GM23338 (cell line): Measurements from ENCODE around the gene PLXNC1. TPM values are rescaled to one million over a fixed set of nuclear protein-coding genes. Genes with fewer than 3 reads are reported as not detected.

Experiments used
- ATAC-seq: fragments of 200-7000 bp; cut with Tn5 transposase; 3 replicates; pipeline ENCODE4 v1.9.1; 2020
- DNase-seq: peaks from one replicate; pipeline ENCODE4 v3.0.0-alpha.2; 2015; ENCODE audit warnings: low spot score
- H2AFZ ChIP-seq: fragments of 200-600 bp; sonication (generic); 2 replicates; pipeline ENCODE4 v1.8.0; 2016; ENCODE audit warnings: antibody characterized with exemption, mild to moderate bottlenecking, moderate library complexity
- H3F3A ChIP-seq: fragments of 200-600 bp; sonication (generic); replicated peaks from 2 replicates; pipeline ENCODE4 v1.8.0; 2017; ENCODE audit warnings: antibody characterized with exemption, mixed run types, low read depth
- H3K27ac ChIP-seq: fragments of 200-600 bp; sonication (generic); 2 replicates; pipeline ENCODE4 v1.6.1; 2016; ENCODE audit warnings: low read depth
- H3K27me3 ChIP-seq: fragments of 200-600 bp; sonication (generic); 2 replicates; pipeline ENCODE4 v1.8.0; 2016; ENCODE audit warnings: mild to moderate bottlenecking, mixed run types, moderate library complexity; ENCODE audit not compliant: insufficient read depth
- H3K36me3 ChIP-seq: fragments of 200-600 bp; sonication (generic); 2 replicates; pipeline ENCODE4 v1.8.0; 2016; ENCODE audit warnings: mild to moderate bottlenecking; ENCODE audit not compliant: insufficient read depth
- H3K4me1 ChIP-seq: fragments of 200-600 bp; sonication (generic); 2 replicates; pipeline ENCODE4 v1.8.0; 2016; ENCODE audit warnings: mild to moderate bottlenecking, moderate library complexity; ENCODE audit not compliant: insufficient read depth
- H3K4me2 ChIP-seq: fragments of 200-600 bp; sonication (generic); 2 replicates; pipeline ENCODE4 v1.7.1; 2017; ENCODE audit warnings: mixed run types
- H3K4me3 ChIP-seq: fragments of 200-600 bp; sonication (generic); 2 replicates; pipeline ENCODE4 v1.6.1; 2016; ENCODE audit warnings: mixed run types
- H3K79me2 ChIP-seq: fragments of 200-600 bp; sonication (generic); replicated peaks from 2 replicates; pipeline ENCODE4 v1.8.0; 2017; ENCODE audit warnings: mild to moderate bottlenecking; ENCODE audit not compliant: insufficient read depth
- H3K9me2 ChIP-seq: fragments of 200-600 bp; sonication (generic); 2 replicates; pipeline ENCODE4 v1.8.0; 2017; ENCODE audit not compliant: insufficient read depth
- H4K20me1 ChIP-seq: fragments of 200-600 bp; sonication (generic); replicated peaks from 2 replicates; pipeline ENCODE4 v1.8.0; 2017; ENCODE audit warnings: mild to moderate bottlenecking; ENCODE audit not compliant: insufficient read depth
- H3K27ac Mint-ChIP-seq: 2 replicates; pipeline ENCODE4 v1.8.0; 2020; ENCODE audit warnings: inconsistent platforms, mild to moderate bottlenecking, moderate library complexity, mixed read lengths
- H3K27me3 Mint-ChIP-seq: 3 replicates; pipeline ENCODE4 v1.8.0; 2022; ENCODE audit warnings: low read depth, mild to moderate bottlenecking, moderate library complexity, mixed read lengths, inconsistent platforms; ENCODE audit not compliant: insufficient read depth, poor library complexity
- H3K36me3 Mint-ChIP-seq: 3 replicates; pipeline ENCODE4 v1.8.0; 2021; ENCODE audit warnings: low read depth, mild to moderate bottlenecking, inconsistent platforms, moderate library complexity, mixed read lengths
- H3K4me1 Mint-ChIP-seq: 3 replicates; pipeline ENCODE4 v1.8.0; 2020; ENCODE audit warnings: mild to moderate bottlenecking, inconsistent platforms, mixed read lengths
- H3K4me3 Mint-ChIP-seq: 3 replicates; pipeline ENCODE4 v1.8.0; 2021; ENCODE audit warnings: moderate library complexity, mild to moderate bottlenecking, inconsistent platforms, mixed read lengths
- H3K9me3 Mint-ChIP-seq: 3 replicates; pipeline ENCODE4 v1.8.0; 2020; ENCODE audit warnings: moderate library complexity, mild to moderate bottlenecking, inconsistent platforms, mixed read lengths
- ETS1 ChIP-seq: IDR thresholded peaks from 2 replicates; pipeline ENCODE4 v1.6.1; 2016; ENCODE audit warnings: antibody characterized with exemption
- EZH2 ChIP-seq: fragments of 200-600 bp; sonication (generic); IDR thresholded peaks from one replicate; pipeline ENCODE4 v1.8.0; 2017; ENCODE audit warnings: antibody characterized with exemption, mild to moderate bottlenecking, low read depth; ENCODE audit not compliant: unreplicated experiment
- REST ChIP-seq: IDR thresholded peaks from one replicate; pipeline ENCODE4 v1.6.1; 2018; ENCODE audit warnings: antibody characterized with exemption; ENCODE audit not compliant: unreplicated experiment
- ZNF114 ChIP-seq: fragments of 250-450 bp; sonication (Bioruptor Pico); IDR thresholded peaks from 2 replicates; pipeline ENCODE4 v1.5.0; 2020; ENCODE audit warnings: mild to moderate bottlenecking, moderate library complexity
- ZNF462 ChIP-seq: fragments of 250-450 bp; sonication (Bioruptor Pico); IDR thresholded peaks from 2 replicates; pipeline ENCODE4 v1.5.0; 2020; ENCODE audit warnings: mild to moderate bottlenecking, moderate library complexity
- polyA plus RNA-seq: library from polyadenylated mRNA; unstranded; fragments of >200 nt; fragmentation: Nextera tagmentation; extraction: Ambion mirVana; gene quantifications from 2 replicates; pipeline ENCODE4 v1.2.1, GENCODE V29; 2016
- total RNA-seq: library from RNA; depleted of rRNA; stranded (reverse); fragments of >200 nt; shearing (Covaris generic); gene quantifications from 2 replicates; pipeline ENCODE4 v1.2.3, GENCODE V29; 2014

The PLXNC1 gene
- total and polyA plus RNA-seq, 2 experiments from 2014 or later = 1.9 to 6.5 TPM

GRCh38 chr12:94207467-94207848 is 59.1 kb downstream of the PLXNC1 start:
- Mint-ChIP-seq H3K27me3 (peaks cover 3% of the 10 kb centered on the region), H3K9me3 (peaks cover 5% of the 10 kb centered on the region; the same call in 1 of the 3 replicates), H3K36me3 (peaks cover 6% of the 10 kb centered on the region; the same call in 2 of the 3 replicates), H3K4me1 (peaks cover 22% of the 10 kb centered on the region), H3K4me3 (no peak overlapping the region), H3K27ac (no peak overlapping the region)
- Histone ChIP-seq H3K27ac (no peak overlapping the region), H3K9me2 (no peaks in the 10 kb centered on the region), H3K4me1 (peaks cover 27% of the 10 kb centered on the region), H3K4me2 (no peak overlapping the region), H3K79me2 (no peaks in the 10 kb centered on the region), H3F3A (no peaks in the 10 kb centered on the region), H4K20me1 (no peaks in the 10 kb centered on the region), H3K36me3 (no peaks in the 10 kb centered on the region), H3K4me3 (no peak overlapping the region), H2AFZ (no peak overlapping the region), H3K27me3 (no peaks in the 10 kb centered on the region)
- no peak for ATAC-seq
- TF ChIP-seq EZH2 (no peak), ZNF462 (CRISPR knock-in tag) (no peak), ZNF114 (CRISPR knock-in tag) (no peak), ETS1 (no peak), REST (no peak)
- no peak for DNase-seq
